Ovary (tissue), 9 donors: ENCODE results near the gene PXN. TPM values are rescaled to one million over a fixed set of nuclear protein-coding genes. Genes with fewer than 3 reads are reported as not detected.

Experiments used
- DNase-seq, 5 donors: peaks; one replicate each; pipeline ENCODE4 v3.0.0-alpha.2; 2019 to 2020
- H3K27ac ChIP-seq, 2 donors: fragments of 200-600 bp; one replicate each; pipeline versions ENCODE4 v1.5.1 to v1.8.0; 2019 to 2022
- H3K27me3 ChIP-seq: fragments of 200-600 bp; one replicate; pipeline ENCODE4 v1.8.0; 2022
- H3K36me3 ChIP-seq: fragments of 200-600 bp; sonication (generic); one replicate; pipeline ENCODE4 v1.5.1; 2019
- H3K4me1 ChIP-seq: one replicate; pipeline ENCODE4 v1.8.1; 2013; ENCODE audit warnings: mild to moderate bottlenecking, moderate library complexity; ENCODE audit not compliant: insufficient read depth
- H3K4me3 ChIP-seq: fragments of 200-600 bp; sonication (generic); one replicate; pipeline ENCODE4 v1.5.1; 2017
- H3K9me3 ChIP-seq, 2 donors: fragments of 200-600 bp in 1 of 2; sonication (generic) in 1 of 2; one replicate each; pipeline versions ENCODE4 v1.5.1 to v1.8.1; 2013 to 2019; ENCODE audit warnings: mild to moderate bottlenecking in 1 of 2, moderate library complexity in 1 of 2
- CTCF ChIP-seq, 3 donors: fragments of 450-650 bp in 2 of 3; fragments of 200-600 bp in 1 of 3; IDR thresholded peaks; one replicate each; pipeline versions ENCODE4 v1.5.1 to v1.8.0; 2016 to 2022; ENCODE audit warnings: antibody characterized with exemption in 3 of 3, mild to moderate bottlenecking in 1 of 3
- EP300 ChIP-seq: sonication (generic); formaldehyde crosslinking; IDR thresholded peaks from one replicate; pipeline ENCODE4 v1.6.1; 2017; ENCODE audit warnings: antibody characterized with exemption
- POLR2A ChIP-seq: fragments of 450-650 bp; IDR thresholded peaks from one replicate; pipeline ENCODE4 v1.6.1; 2017; ENCODE audit warnings: antibody characterized with exemption, mild to moderate bottlenecking, moderate library complexity
- whole genome bisulfite sequencing, 3 donors: extraction: QIAGEN DNeasy Blood & Tissue Kit in 1 of 3; methylation state at CpG; one replicate each; pipeline versions ENCODE4 v1.1.5 to v1.1.7; 2013 to 2017; 5-methylcytosine and 5-hydroxymethylcytosine counted together
- intact Hi-C, 4 donors: fragments of 100-400 bp; cut with DNase I; formaldehyde crosslinking; loops; one replicate each; pipeline versions ENCODE4 v1.11.0 to v1.15.1; 2022 to 2023
- polyA plus RNA-seq, 2 donors: library from polyadenylated mRNA; stranded (reverse); fragments of 200-250 nt in 1 of 2; fragments of 350-450 nt in 1 of 2; fragmentation: Illumina TruSeq in 1 of 2; extraction: RNeasy Lipid Tissue Mini Kit (QIAGEN cat#74804) in 1 of 2; gene quantifications; one replicate each; pipeline ENCODE4 v1.2.3, GENCODE V29; 2013 to 2014
- small RNA-seq: library from RNA; depleted of rRNA; stranded (forward); fragments of <200 nt; gene quantifications from one replicate; pipeline ENCODE3, GENCODE V24; 2016
- total RNA-seq, 7 donors: library from RNA; depleted of rRNA in 2 of 7; stranded (reverse); fragments of >200 nt in 2 of 7; fragmentation: NEBNext Ultra II Directional in 3 of 7; extraction: Animal tissue kit (Norgen Biotek cat#: 25700) in 3 of 7; gene quantifications; one replicate each; pipeline versions ENCODE4 v1.1.0 to v1.2.4, GENCODE V29; 2016 to 2023
- donor health status: DM: no; HTN: no; CAD: no; lungs with moderate emphysema.
- donor health status: DM: no; HTN: no; CAD: no.
- donor health status: Bipolar disorder and iron deficiency.
- donor health status: DM: yes; HTN: yes; CAD: no.
- donor health status: DM: no; HTN: no; CAD: no.
- donor health status: DM: yes; HTN: yes; CAD: no.

Gene PXN
- total and polyA plus RNA-seq, 9 donors = 25.0 to 78.0 (median 44.7) TPM

- intact Hi-C loops = no loop called here
These were observed 103.7 kb downstream of the PXN start for GRCh38 chr12:120161852-120162251.

More at GRCh38 chr12:120161852-120162251, 103.7 kb downstream of the PXN start:
- Histone ChIP-seq H3K9me3 (no peaks in the 10 kb centered on the region), H3K36me3 (no peaks in the 10 kb centered on the region), H3K4me1 (no peaks in the 10 kb centered on the region), H3K4me3 (no peak overlapping the region), H3K27me3 (no peaks in the 10 kb centered on the region), H3K27ac (no peak overlapping the region)
- WGBS, 3 donors = 90 to 93% (median 92%) methylated on average over 11 of the region's 11 CpGs
- TF ChIP-seq CTCF (IDR thresholded peaks at IDR 0.05) = no peak
- no peak for TF ChIP-seq EP300
- no peak for TF ChIP-seq POLR2A
- DNase-seq = no peak

Small RNAs within 50 kb of the gene (small RNA-seq; reads per million reads assigned to genes)
- gene RNU4-1 (252 reads per million, percentile 94 among the genes with 10 or more reads in this experiment), gene RNU4-2 (423 reads per million, percentile 95 among the genes with 10 or more reads in this experiment), gene RNU6-1088P (not detected)

Other genes with a start within 250 kb of the PXN start
- 10 to 100 TPM; 14.1 to 48.5 (median 39.3) TPM for gene RAB35, start 149.0 kb downstream of the PXN start, total RNA-seq
- 10 to 100 TPM; 33.0 to 40.0 TPM for gene RAB35, start 149.0 kb downstream of the PXN start, polyA plus RNA-seq
- gene GCN1, start 71.0 kb downstream of the PXN start, total RNA-seq = 10 to 100 TPM; 34.6 to 86.2 (median 69.8) TPM
- 10 to 100 TPM; 22.6 to 25.6 TPM for gene GCN1, start 71.0 kb downstream of the PXN start, polyA plus RNA-seq
- gene RPLP0, start 64.6 kb downstream of the PXN start, total RNA-seq = 1,000 to 10,000 TPM; 2,634 to 4,152 (median 2,941) TPM
- 1,000 to 10,000 TPM; 2,860 to 5,035 TPM for gene RPLP0, start 64.6 kb downstream of the PXN start, polyA plus RNA-seq
- gene RNU4-2, start 26.2 kb upstream of the PXN start, total RNA-seq = over 10,000 TPM in 5 of 7 donors, under 1 TPM in 2; under 0.01 to 29,369 (median 16,575) TPM
- gene RNU4-2, start 26.2 kb upstream of the PXN start, polyA plus RNA-seq = not detected
- gene RNU4-1, start 27.5 kb upstream of the PXN start, total RNA-seq = 1,000 to 10,000 TPM in 5 of 7 donors, under 1 TPM in 2; under 0.01 to 4,499 (median 2,193) TPM
- gene RNU4-1, start 27.5 kb upstream of the PXN start, polyA plus RNA-seq = not detected
- 1 to 10 TPM in 5 of 7 donors, under 1 TPM in 2; 0.87 to 4.6 (median 1.4) TPM for gene SIRT4, start 36.6 kb upstream of the PXN start, total RNA-seq
- gene SIRT4, start 36.6 kb upstream of the PXN start, polyA plus RNA-seq = 1 to 10 TPM; 2.0 to 2.8 TPM
- 10 to 100 TPM in 2 of 7 donors, 1 to 10 TPM in 4, under 1 TPM in 1; 0.67 to 17.0 (median 2.9) TPM for gene PLA2G1B, start 62.0 kb upstream of the PXN start, total RNA-seq
- gene PLA2G1B, start 62.0 kb upstream of the PXN start, polyA plus RNA-seq = 1 to 10 TPM; 7.1 to 7.4 TPM
- gene MSI1, start 103.4 kb upstream of the PXN start, total RNA-seq = 1 to 10 TPM in 6 of 7 donors, under 1 TPM in 1; 0.83 to 4.9 (median 2.6) TPM
- 1 to 10 TPM in 1 of 2 donors, under 1 TPM in 1; 0.92 to 1.8 TPM for gene MSI1, start 103.4 kb upstream of the PXN start, polyA plus RNA-seq
- gene COX6A1, start 172.4 kb upstream of the PXN start, total RNA-seq = 100 to 1,000 TPM; 182 to 633 (median 196) TPM
- 100 to 1,000 TPM; 366 to 474 TPM for gene COX6A1, start 172.4 kb upstream of the PXN start, polyA plus RNA-seq
- 10 to 100 TPM in 4 of 7 donors, 1 to 10 TPM in 3; 8.1 to 14.7 (median 11.4) TPM for gene TRIAP1, start 180.7 kb upstream of the PXN start, total RNA-seq
- gene TRIAP1, start 180.7 kb upstream of the PXN start, polyA plus RNA-seq = 10 to 100 TPM; 15.3 to 18.5 TPM
- 10 to 100 TPM; 14.2 to 34.7 (median 19.4) TPM for gene GATC, start 180.7 kb upstream of the PXN start, total RNA-seq
- gene GATC, start 180.7 kb upstream of the PXN start, polyA plus RNA-seq = 10 to 100 TPM; 11.9 to 32.4 TPM
- 100 to 1,000 TPM in 5 of 7 donors, 10 to 100 TPM in 2; 53.8 to 141 (median 124) TPM for gene SRSF9, start 204.0 kb upstream of the PXN start, total RNA-seq
- 100 to 1,000 TPM; 106 to 129 TPM for gene SRSF9, start 204.0 kb upstream of the PXN start, polyA plus RNA-seq
- gene DYNLL1, start 230.4 kb upstream of the PXN start, total RNA-seq = 100 to 1,000 TPM in 6 of 7 donors, 10 to 100 TPM in 1; 92.9 to 317 (median 256) TPM
- 100 to 1,000 TPM; 249 to 522 TPM for gene DYNLL1, start 230.4 kb upstream of the PXN start, polyA plus RNA-seq